GM12874 (cell line): ENCODE measurements around the gene APAF1.

ENCODE experiments used
- CTCF ChIP-seq: IDR thresholded peaks from 2 replicates; pipeline ENCODE4 v1.5.1; 2011; ENCODE audit warnings: low read depth, mild to moderate bottlenecking, control low read depth, low read length, moderate library complexity; ENCODE audit not compliant: insufficient read depth

APAF1 gene

DNA sequence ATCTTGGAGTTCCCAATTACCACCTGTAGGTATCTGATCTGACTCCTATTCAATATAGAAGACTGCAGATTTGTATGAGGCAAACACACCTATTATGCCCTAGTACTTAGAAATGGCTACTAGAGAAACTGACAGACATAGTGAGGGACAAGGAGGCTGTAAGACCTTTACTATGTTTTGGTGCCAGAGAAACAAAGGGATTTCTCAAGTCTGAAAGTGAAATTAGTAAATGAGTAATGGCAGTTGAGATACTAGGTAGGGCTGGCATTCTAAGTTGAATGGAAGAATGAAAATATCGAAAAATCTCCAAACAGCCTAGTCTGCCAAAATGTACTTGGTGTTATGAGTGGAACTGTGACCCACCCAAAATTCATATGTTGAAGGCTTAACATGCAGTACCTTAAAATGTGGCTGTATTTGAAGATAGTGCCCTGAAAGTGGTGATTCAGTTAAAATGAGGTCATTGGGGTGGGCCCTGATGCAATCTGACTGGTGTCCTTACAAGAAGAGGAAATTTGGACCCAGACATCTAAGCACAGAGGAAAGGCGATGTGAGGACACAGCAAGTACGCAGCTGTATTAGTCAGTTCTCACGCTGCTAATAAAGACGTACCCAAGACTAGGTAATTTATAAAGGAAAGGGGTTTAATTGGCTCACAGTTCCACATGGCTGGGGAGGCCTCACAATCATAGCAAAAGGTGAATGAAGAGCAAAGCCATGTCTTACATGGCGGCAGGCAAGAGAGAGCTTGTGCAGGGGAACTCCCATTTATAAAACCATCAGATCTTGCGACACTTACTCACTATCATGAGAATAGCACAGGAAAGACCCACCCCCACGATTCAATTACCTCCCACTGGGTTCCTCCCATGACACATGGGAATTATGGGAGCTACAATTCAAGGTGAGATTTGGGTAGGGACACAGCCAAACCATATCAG, 127.0 kb downstream of the APAF1 start:
- TF ChIP-seq CTCF, result no peak

DNA sequence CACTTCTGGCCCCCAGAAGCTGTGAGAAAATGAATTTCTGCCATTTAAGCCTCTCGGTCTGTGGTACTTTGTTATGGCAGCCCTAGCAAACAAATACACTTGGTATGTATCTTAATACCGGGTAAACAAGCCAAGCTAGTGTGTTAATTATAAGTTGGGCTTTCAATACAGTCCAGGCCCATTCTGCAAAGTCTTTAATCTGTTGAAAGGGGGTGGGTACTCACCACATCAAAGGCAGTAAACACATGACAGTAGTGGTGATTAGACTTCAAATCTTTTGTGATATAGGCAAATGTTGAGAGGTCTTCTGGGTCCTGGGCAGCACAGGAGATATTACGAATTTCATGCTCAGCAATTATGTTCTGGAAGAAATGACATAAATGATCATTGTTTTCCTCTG, 127.7 kb downstream of the APAF1 start:
- no peak for TF ChIP-seq CTCF

GRCh38 chr12:98780261-98780660, 135.2 kb downstream of the APAF1 start:
- TF ChIP-seq CTCF, result no peak

DNA sequence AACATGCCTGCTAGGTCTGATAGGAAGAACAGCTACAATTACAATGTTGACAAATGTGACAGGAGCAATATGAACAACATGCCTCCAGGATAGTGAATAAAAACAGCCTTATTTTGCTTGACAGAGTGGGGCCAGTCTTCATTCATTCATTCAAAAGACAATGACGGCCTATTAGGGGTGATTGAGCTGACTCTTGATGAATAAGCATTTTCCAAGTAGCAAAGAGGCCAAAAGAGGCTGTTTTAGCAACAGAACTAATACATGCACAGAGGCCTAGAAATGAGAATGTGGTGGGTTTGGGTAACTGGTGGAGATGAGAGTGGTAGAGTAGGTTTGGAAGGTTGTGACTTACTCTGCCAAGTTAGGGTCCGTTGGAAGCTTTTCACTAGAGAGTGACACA, 138.3 kb downstream of the APAF1 start:
- no peak for TF ChIP-seq CTCF
